CD14-positive monocyte (primary cell): ENCODE data around the gene SHC2. TPM values are rescaled to one million over a fixed set of nuclear protein-coding genes. Genes with fewer than 3 reads are reported as not detected.

Experiments used
- DNase-seq, 3 donors: peaks; one replicate each; pipeline ENCODE4 v3.0.0-alpha.2; 2011 to 2022
- H2AFZ ChIP-seq: 2 replicates; pipeline ENCODE4 v1.6.0; 2012; ENCODE audit warnings: mild to moderate bottlenecking, low read depth, low read length, inconsistent platforms; ENCODE audit not compliant: insufficient read depth, poor library complexity, severe bottlenecking
- H3K27ac ChIP-seq, 2 donors: 1 replicate in 1 of 2; 2 replicates in 1 of 2; pipeline ENCODE4 v1.5.1; 2012 to 2013; ENCODE audit warnings: low read length in 2 of 2, control low read depth in 1 of 2, inconsistent platforms in 1 of 2, low read depth in 1 of 2, mild to moderate bottlenecking in 1 of 2
- H3K27me3 ChIP-seq, 2 donors: one replicate each; pipeline versions ENCODE4 v1.6.0 to v1.6.1; 2011 to 2013; ENCODE audit warnings: low read length in 2 of 2; ENCODE audit not compliant: control insufficient read depth in 2 of 2, insufficient read depth in 2 of 2
- H3K36me3 ChIP-seq, 2 donors: replicated peaks in 1 of 2; 1 replicate in 1 of 2; 2 replicates in 1 of 2; pipeline versions ENCODE4 v1.5.1 to v1.6.1; 2012 to 2013; ENCODE audit warnings: low read length in 2 of 2, control low read depth in 1 of 2, inconsistent platforms in 1 of 2, mild to moderate bottlenecking in 1 of 2; ENCODE audit not compliant: insufficient read depth in 2 of 2, control insufficient read depth in 1 of 2
- H3K4me1 ChIP-seq, 2 donors: 1 replicate in 1 of 2; 2 replicates in 1 of 2; pipeline versions ENCODE4 v1.5.1 to v1.6.1; 2012 to 2013; ENCODE audit warnings: low read length in 2 of 2, control low read depth in 1 of 2, inconsistent platforms in 1 of 2, mild to moderate bottlenecking in 1 of 2, moderate library complexity in 1 of 2; ENCODE audit not compliant: insufficient read depth in 2 of 2, control insufficient read depth in 1 of 2
- H3K4me2 ChIP-seq: replicated peaks from 2 replicates; pipeline ENCODE3; 2012; ENCODE audit warnings: low read length, moderate library complexity, mild to moderate bottlenecking; ENCODE audit not compliant: poor library complexity, severe bottlenecking; ENCODE audit errors: extremely low read depth
- H3K4me3 ChIP-seq, 3 experiments: fragments of 200-600 bp in 1 of 3; sonication (generic) in 1 of 3; replicated peaks in 1 of 3; 1 replicate in 2 of 3; 2 replicates in 1 of 3; pipeline ENCODE4 v1.5.1; 2011 to 2013; ENCODE audit warnings: low read length in 3 of 3, mild to moderate bottlenecking in 3 of 3, control low read depth in 2 of 3, low read depth in 2 of 3, inconsistent platforms in 1 of 3, moderate library complexity in 1 of 3
- H3K79me2 ChIP-seq: 2 replicates; pipeline ENCODE4 v1.6.0; 2012; ENCODE audit warnings: mild to moderate bottlenecking, control low read depth, inconsistent platforms, low read length, moderate library complexity; ENCODE audit not compliant: insufficient read depth
- H3K9ac ChIP-seq: 2 replicates; pipeline ENCODE4 v1.6.0; 2017; ENCODE audit warnings: low read length, mild to moderate bottlenecking; ENCODE audit not compliant: insufficient read depth, poor library complexity, severe bottlenecking
- H3K9me3 ChIP-seq, 2 donors: replicated peaks in 1 of 2; 1 replicate in 1 of 2; 2 replicates in 1 of 2; pipeline versions ENCODE4 v1.5.1 to v1.6.1; 2012 to 2013; ENCODE audit warnings: low read length in 2 of 2, control low read depth in 1 of 2; ENCODE audit not compliant: control insufficient read depth in 1 of 2, insufficient read depth in 1 of 2
- H4K20me1 ChIP-seq: 2 replicates; pipeline ENCODE4 v1.6.0; 2012; ENCODE audit warnings: mild to moderate bottlenecking, low read length, control low read depth, moderate library complexity; ENCODE audit not compliant: insufficient read depth
- H3K27ac Mint-ChIP-seq, 7 donors: one replicate each; pipeline ENCODE4 v1.8.0; 2020; ENCODE audit warnings: mild to moderate bottlenecking in 7 of 7, mixed read lengths in 7 of 7, moderate library complexity in 6 of 7, inconsistent platforms in 2 of 7
- H3K27me3 Mint-ChIP-seq, 3 donors: one replicate each; pipeline ENCODE4 v1.8.0; 2021 to 2022; ENCODE audit warnings: low read depth in 3 of 3, mild to moderate bottlenecking in 3 of 3, mixed read lengths in 3 of 3, moderate library complexity in 3 of 3, inconsistent platforms in 1 of 3
- H3K36me3 Mint-ChIP-seq, 2 donors: one replicate each; pipeline ENCODE4 v1.8.0; 2020; ENCODE audit warnings: mixed read lengths in 2 of 2, inconsistent platforms in 1 of 2, mild to moderate bottlenecking in 1 of 2
- H3K4me1 Mint-ChIP-seq: one replicate; pipeline ENCODE4 v1.8.0; 2020; ENCODE audit warnings: mild to moderate bottlenecking, mixed read lengths
- H3K4me3 Mint-ChIP-seq, 2 donors: one replicate each; pipeline ENCODE4 v1.8.0; 2020; ENCODE audit warnings: mild to moderate bottlenecking in 2 of 2, mixed read lengths in 2 of 2, moderate library complexity in 1 of 2
- H3K9me3 Mint-ChIP-seq, 7 donors: one replicate each; pipeline ENCODE4 v1.8.0; 2020 to 2022; ENCODE audit warnings: mixed read lengths in 7 of 7, mild to moderate bottlenecking in 6 of 7, moderate library complexity in 6 of 7, inconsistent platforms in 2 of 7
- CTCF ChIP-seq: fragments of 200-600 bp; IDR thresholded peaks from one replicate; pipeline ENCODE4 v1.8.0; 2022; ENCODE audit warnings: antibody characterized with exemption, mild to moderate bottlenecking
- WGBS: methylation state at CpG from one replicate; pipeline ENCODE4 v1.1.5; 2013; ENCODE audit warnings: missing lambda C conversion rate; ENCODE audit not compliant: insufficient coverage; 5-methylcytosine and 5-hydroxymethylcytosine counted together
- intact Hi-C, 2 donors: fragments of 100-400 bp; cut with micrococcal nuclease; formaldehyde crosslinking; loops; one replicate each; pipeline versions ENCODE4 v1.15.0 to v1.15.1; 2023
- polyA plus RNA-seq, 3 donors: library from polyadenylated mRNA; depleted of rRNA in 1 of 3; unstranded in 2 of 3; stranded (reverse) in 1 of 3; fragments of 300-500 nt in 2 of 3; fragments of >200 nt in 1 of 3; fragmentation: Illumina TruSeq in 2 of 3; gene quantifications; 1 replicate in 2 of 3; 2 replicates in 1 of 3; pipeline ENCODE4 v1.2.3, GENCODE V29; 2012 to 2021

SHC2 gene
- polyA plus RNA-seq, 3 donors: not detected

- H3K9ac ChIP-seq: no peak overlapping the region
- no peaks in the 10 kb centered on the region for H3K9me3 ChIP-seq
- TF ChIP-seq CTCF: no peak
- Mint-ChIP-seq H3K4me1 (no peaks in the 10 kb centered on the region), H3K27ac (no peak overlapping the region), H3K4me3 (no peak overlapping the region), H3K27me3 (peaks cover under 1 to 3% (median 2%) of the 10 kb centered on the region in 3 donors), H3K36me3 (no peaks in the 10 kb centered on the region), H3K9me3 (peaks cover 0 to 13% (median 3%) of the 10 kb centered on the region in 7 donors)
- H3K4me3 ChIP-seq: no peak overlapping the region
- H3K79me2 ChIP-seq: no peaks in the 10 kb centered on the region
- 81% methylated on average over 38 of the region's 40 CpGs for WGBS
- H2AFZ ChIP-seq: no peak overlapping the region
- H4K20me1 ChIP-seq: no peaks in the 10 kb centered on the region
- no peak overlapping the region for H3K27ac ChIP-seq
- no peaks in the 10 kb centered on the region for H3K4me1 ChIP-seq
- H3K4me2 ChIP-seq: no peak overlapping the region
- no peaks in the 10 kb centered on the region for H3K36me3 ChIP-seq
- no peaks in the 10 kb centered on the region for H3K27me3 ChIP-seq
- DNase-seq: no peak
- intact Hi-C loops: no loop called here
These were observed 38.5 kb downstream of the SHC2 start for GRCh38 chr19:422213-422916.

GRCh38 chr19:419721-420515 is 40.9 kb downstream of the SHC2 start:
- H3K79me2 ChIP-seq: no peaks in the 10 kb centered on the region
- H3K9ac ChIP-seq: no peak overlapping the region
- Mint-ChIP-seq H3K27ac (no peak overlapping the region), H3K27me3 (peaks cover 0 to 3% (median 2%) of the 10 kb centered on the region in 3 donors), H3K36me3 (no peaks in the 10 kb centered on the region), H3K4me1 (no peaks in the 10 kb centered on the region), H3K9me3 (peaks cover 0 to 4% (median 1%) of the 10 kb centered on the region in 7 donors), H3K4me3 (no peak overlapping the region)
- H3K9me3 ChIP-seq: no peaks in the 10 kb centered on the region
- intact Hi-C loops: no loop called here
- H2AFZ ChIP-seq: no peak overlapping the region
- no peak for DNase-seq
- no peak overlapping the region for H3K4me3 ChIP-seq
- TF ChIP-seq CTCF: no peak
- H3K4me1 ChIP-seq: no peaks in the 10 kb centered on the region
- 89% methylated on average over 23 of the region's 31 CpGs for WGBS
- no peaks in the 10 kb centered on the region for H4K20me1 ChIP-seq
- no peaks in the 10 kb centered on the region for H3K36me3 ChIP-seq
- no peak overlapping the region for H3K27ac ChIP-seq
- no peaks in the 10 kb centered on the region for H3K27me3 ChIP-seq
- H3K4me2 ChIP-seq: no peak overlapping the region
